PFSK-1 (cell line): ENCODE measurements around the gene MAPKBP1.

Experiments
- FOXP2 ChIP-seq: optimal IDR thresholded peaks from 2 replicates; pipeline ENCODE3; 2011; ENCODE audit warnings: borderline replicate concordance, control low read depth, inconsistent platforms; ENCODE audit not compliant: insufficient read depth; ENCODE audit errors: extremely low read length, extremely low read depth
- POLR2AphosphoS5 ChIP-seq: IDR thresholded peaks from 2 replicates; pipeline ENCODE4 v1.6.1; 2012; ENCODE audit warnings: low read depth, mild to moderate bottlenecking, control low read depth, low read length, moderate library complexity
- SIN3A ChIP-seq: IDR thresholded peaks from 2 replicates; pipeline ENCODE4 v1.6.1; 2012; ENCODE audit warnings: mild to moderate bottlenecking, low read length, moderate library complexity, borderline replicate concordance; ENCODE audit not compliant: insufficient read depth
- TAF1 ChIP-seq: IDR thresholded peaks from 2 replicates; pipeline ENCODE4 v1.6.1; 2012; ENCODE audit warnings: low read length, control low read depth, borderline replicate concordance; ENCODE audit not compliant: insufficient read depth
- TF ChIP-seq, protein P1 (sequence below), 2 experiments: IDR thresholded peaks; 2 replicates each; pipeline versions ENCODE4 v1.6.1 to v1.8.0; 2011 to 2012; ENCODE audit warnings: low read depth in 2 of 2, low read length in 2 of 2, control low read depth in 1 of 2, inconsistent platforms in 1 of 2, mild to moderate bottlenecking in 1 of 2, moderate library complexity in 1 of 2; ENCODE audit not compliant: insufficient read depth in 1 of 2

MAPKBP1 gene

DNA sequence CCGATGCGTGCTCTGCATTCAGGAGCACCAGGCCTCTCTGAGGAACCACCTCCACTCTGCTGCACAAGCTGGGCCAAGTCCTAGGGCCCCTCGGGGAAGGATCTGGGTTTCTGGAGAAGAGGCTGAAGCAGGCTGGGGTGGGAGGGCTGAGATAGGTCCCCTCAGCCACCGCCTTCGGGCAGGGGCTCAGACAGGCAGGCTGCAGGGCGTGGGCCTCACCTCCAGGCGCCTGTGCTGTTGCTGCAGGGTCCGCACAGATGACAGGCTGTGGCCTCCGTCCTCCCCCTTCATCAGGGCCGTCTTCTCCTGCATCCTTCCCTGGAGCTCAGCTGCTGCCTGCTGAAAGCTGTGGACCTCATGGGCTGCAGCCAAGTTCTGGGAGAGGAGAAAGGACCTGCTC is 79.5 kb downstream of the MAPKBP1 start:
- TF ChIP-seq POLR2AphosphoS5: no peak
- no peak for TF ChIP-seq SIN3A
- TF ChIP-seq FOXP2: no peak
- TF ChIP-seq, protein P1, sequence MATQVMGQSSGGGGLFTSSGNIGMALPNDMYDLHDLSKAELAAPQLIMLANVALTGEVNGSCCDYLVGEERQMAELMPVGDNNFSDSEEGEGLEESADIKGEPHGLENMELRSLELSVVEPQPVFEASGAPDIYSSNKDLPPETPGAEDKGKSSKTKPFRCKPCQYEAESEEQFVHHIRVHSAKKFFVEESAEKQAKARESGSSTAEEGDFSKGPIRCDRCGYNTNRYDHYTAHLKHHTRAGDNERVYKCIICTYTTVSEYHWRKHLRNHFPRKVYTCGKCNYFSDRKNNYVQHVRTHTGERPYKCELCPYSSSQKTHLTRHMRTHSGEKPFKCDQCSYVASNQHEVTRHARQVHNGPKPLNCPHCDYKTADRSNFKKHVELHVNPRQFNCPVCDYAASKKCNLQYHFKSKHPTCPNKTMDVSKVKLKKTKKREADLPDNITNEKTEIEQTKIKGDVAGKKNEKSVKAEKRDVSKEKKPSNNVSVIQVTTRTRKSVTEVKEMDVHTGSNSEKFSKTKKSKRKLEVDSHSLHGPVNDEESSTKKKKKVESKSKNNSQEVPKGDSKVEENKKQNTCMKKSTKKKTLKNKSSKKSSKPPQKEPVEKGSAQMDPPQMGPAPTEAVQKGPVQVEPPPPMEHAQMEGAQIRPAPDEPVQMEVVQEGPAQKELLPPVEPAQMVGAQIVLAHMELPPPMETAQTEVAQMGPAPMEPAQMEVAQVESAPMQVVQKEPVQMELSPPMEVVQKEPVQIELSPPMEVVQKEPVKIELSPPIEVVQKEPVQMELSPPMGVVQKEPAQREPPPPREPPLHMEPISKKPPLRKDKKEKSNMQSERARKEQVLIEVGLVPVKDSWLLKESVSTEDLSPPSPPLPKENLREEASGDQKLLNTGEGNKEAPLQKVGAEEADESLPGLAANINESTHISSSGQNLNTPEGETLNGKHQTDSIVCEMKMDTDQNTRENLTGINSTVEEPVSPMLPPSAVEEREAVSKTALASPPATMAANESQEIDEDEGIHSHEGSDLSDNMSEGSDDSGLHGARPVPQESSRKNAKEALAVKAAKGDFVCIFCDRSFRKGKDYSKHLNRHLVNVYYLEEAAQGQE (IDR thresholded peaks at IDR 0.05; ENCODE audit: insufficient read depth in 1 of 2, low read depth in 2 of 2, low read length in 2 of 2): no peak
- TF ChIP-seq TAF1: no peak

DNA sequence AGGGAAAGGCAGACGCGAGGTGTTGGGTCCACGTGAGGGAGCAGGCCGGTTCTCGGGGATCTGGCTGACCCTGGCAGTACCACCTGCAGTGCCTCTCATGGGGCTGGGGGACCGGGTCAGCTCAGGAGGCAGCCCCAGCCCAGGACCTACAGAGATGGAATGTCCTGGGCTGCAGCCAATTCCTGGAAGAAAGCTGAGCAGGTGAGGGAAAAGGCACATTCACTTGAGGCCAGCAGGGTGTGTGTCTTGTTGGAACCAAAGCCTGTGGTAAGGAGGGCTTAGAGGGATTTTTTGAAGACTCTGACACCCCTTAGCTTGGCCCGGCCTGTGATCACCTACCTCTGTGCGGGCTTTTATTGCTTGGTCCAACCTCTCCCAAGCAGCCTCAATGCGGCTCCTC is 80.2 kb downstream of the MAPKBP1 start:
- TF ChIP-seq, protein P1 (IDR thresholded peaks at IDR 0.05; ENCODE audit: insufficient read depth in 1 of 2, low read depth in 2 of 2, low read length in 2 of 2): no peak
- no peak for TF ChIP-seq FOXP2

DNA sequence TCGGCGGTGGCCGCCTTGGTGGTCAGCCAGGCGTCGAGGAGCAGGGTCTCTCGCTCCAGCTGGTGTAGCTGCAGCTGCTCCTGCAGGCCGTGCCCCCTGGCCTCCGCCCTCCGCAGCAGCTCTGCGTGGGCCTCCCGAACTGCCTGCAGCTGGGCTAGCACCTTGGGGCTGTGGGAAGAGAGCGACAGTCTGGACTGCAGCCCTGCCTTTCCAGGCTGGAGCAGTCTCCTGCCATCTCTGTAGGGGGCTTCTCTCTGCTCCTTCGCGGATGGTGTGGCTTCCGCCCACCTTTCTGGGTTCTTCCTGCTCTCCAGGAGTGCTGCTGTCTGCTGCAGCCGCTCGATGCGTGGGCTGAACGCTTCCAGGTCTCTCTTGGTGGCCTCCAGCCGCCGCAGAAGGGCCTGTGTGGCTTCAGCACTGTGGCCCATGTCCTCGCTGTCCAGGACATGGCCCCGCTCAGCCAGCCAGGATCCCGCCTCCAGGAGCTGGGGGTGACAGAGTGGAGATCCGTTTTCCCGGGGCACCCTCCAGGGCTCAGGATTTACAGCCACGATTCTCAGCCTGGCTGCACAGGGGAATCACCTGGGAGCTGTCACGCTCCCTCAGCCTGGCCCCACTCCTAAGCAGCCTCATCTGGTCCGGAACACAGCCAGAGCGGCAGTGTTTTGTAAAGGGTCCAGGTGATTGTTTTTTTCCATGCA is 81.1 kb downstream of the MAPKBP1 start:
- no peak for TF ChIP-seq TAF1
- TF ChIP-seq, protein P1 (IDR thresholded peaks at IDR 0.05; ENCODE audit: insufficient read depth in 1 of 2, low read depth in 2 of 2, low read length in 2 of 2): no peak
- no peak for TF ChIP-seq SIN3A
- no peak for TF ChIP-seq FOXP2
- no peak for TF ChIP-seq POLR2AphosphoS5

DNA sequence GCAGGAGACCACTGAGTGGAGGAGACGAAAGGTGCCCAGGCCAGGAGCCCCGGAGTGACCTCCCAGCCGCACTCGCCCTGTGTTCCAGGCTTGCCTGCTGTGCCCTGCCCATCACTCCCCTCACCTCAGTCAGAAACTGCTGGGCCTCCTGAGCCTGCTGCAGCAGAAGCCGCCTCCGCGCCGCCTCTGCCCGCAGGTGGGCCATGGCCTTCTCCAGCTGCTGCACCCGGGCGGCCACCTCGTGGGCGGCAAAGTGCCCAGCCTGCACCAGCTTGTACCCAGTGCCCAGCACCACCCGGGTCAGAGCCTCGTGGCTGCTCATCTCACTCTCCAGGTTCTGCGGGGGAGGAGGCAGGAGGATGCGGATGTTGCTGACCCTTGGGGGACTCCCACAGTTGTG is 82.0 kb downstream of the MAPKBP1 start:
- no peak for TF ChIP-seq TAF1
- TF ChIP-seq FOXP2: no peak
- TF ChIP-seq SIN3A: no peak
- TF ChIP-seq, protein P1 (IDR thresholded peaks at IDR 0.05; ENCODE audit: insufficient read depth in 1 of 2, low read depth in 2 of 2, low read length in 2 of 2): no peak
- no peak for TF ChIP-seq POLR2AphosphoS5

DNA sequence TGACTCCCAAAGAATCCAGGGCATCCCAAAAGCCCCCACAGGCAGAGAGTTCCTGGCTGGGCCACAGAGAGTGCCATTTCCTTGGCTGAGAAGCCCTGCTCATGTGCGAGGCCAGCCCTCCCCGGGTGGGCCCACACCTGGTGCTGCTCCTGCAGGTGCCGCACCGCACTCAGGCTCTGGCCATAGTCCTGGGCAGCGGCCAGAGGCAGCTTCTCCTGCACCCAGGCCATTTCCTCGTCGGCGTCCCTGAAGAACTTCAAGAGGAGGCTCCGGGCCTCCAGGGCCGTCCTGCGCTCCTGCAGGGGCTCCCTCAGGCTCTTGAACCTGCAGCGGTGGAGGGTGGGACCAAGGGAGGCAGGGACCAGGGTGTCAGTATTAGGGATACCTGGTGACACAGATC is 82.4 kb downstream of the MAPKBP1 start:
- TF ChIP-seq FOXP2 (no peak), SIN3A (no peak), POLR2AphosphoS5 (no peak), TAF1 (no peak)
- TF ChIP-seq, protein P1 (IDR thresholded peaks at IDR 0.05; ENCODE audit: insufficient read depth in 1 of 2, low read depth in 2 of 2, low read length in 2 of 2): no peak
